ENCODE data around the gene NR6A1.

The NR6A1 gene

GRCh38 chr9:124684169-124684568, 86.9 kb downstream of the NR6A1 start:
- peak; percentile 56 for DNase-seq

DNA sequence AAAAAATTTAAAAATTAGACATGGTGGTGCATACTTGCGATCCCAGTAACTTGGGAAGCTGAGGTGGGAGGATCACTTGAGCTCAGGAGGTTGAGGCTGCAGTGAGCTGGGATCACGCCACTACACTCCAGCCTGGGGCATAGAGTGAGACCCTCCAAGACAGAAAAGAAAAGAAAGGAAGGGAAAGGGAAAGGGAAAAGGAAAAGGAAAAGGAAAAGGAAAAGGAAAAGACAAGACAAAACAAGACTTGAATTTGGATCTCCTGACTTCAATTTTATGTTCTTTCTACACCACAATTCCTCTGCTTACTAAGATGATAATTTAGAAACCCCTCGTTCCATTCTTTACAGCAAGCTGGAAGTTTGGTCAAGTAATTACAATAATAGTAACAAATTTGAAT, 88.1 kb downstream of the NR6A1 start:
- no peak for DNase-seq

GRCh38 chr9:124680714-124681390, 90.3 kb downstream of the NR6A1 start:
- DNase-seq = no peak

DNA sequence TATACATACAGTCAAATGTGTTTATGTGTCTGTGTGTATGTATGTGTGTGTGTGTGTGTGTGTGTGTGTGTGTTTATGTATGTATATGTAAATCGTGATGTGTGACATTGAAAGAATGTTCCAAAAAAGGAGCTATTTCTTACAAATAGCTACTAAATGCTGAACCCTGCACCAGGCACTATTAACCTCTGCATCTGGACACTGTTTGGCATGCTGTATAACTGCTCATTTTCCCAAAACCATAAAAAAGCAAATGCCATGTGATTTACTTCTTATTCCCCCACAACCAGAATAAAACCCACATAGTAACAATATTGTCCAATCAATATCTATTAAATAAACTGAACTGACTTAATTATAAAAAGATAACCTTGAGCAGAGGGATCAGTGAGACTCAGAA, 91.1 kb downstream of the NR6A1 start:
- no peak for DNase-seq

DNA sequence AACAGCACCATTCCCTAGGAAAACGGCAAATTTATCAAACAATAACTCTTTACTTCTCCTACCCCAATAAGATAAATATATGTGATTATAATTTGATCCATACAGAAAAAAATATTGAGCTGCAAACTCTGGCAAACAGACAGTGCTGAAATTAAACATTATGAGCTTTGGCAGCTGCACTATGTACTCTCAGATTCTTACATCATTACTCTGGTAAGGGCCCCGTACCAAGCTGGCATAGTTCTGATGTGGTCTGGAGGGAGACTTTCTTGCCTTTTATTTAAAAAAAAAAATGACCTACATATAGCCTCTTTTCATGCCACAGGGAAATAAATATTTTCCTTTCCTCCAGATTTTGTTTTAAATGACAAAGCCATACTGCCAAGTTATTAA, 95.0 kb downstream of the NR6A1 start:
- no peak for DNase-seq

GRCh38 chr9:124675261-124676158, 95.6 kb downstream of the NR6A1 start:
- no peak for DNase-seq

GRCh38 chr9:124674651-124675050, 96.5 kb downstream of the NR6A1 start:
- no peak for DNase-seq

DNA sequence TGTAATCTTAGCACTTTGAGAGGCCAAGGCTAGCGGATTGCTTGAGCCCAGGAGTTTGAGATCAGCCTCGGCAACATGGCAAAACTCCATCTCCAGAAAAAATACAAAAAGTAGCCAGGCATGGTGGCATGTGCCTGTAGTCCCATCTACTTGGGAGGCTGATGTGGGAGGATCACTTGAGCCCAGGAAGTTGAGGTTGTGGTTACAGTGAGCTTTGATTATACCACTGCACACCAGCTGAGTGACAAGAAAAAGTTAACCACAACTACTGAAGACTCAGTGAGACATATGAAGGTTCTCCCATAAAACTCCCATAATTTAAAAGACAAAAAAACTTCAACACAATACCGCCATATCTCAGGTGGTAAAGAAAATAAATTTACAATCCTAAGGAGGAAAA, 98.0 kb downstream of the NR6A1 start:
- no peak for DNase-seq

- no peak for DNase-seq
Observed at GRCh38 chr9:124671861-124672260, 99.2 kb downstream of the NR6A1 start.

DNA sequence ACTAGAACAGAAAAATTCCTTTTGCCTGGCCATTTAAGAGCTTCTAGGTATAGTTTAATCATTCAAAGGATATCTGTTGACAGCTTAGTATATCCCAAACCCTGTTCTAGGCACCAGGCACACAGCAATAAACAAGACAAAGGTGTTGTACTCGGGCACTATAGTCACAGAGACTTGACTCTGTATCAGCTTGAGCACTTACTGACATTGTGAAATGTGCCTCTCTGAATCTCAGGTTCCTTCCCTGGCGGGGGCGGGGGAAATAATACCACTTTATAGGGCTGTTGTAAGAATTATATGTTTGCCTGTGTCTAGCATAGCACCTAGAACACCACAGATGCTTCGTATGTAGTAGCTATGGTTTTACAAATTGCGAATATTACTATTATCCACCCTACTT, 104.5 kb downstream of the NR6A1 start:
- no peak for DNase-seq

- no peak for DNase-seq
Observed at GRCh38 chr9:124665391-124666058, 105.6 kb downstream of the NR6A1 start.

GRCh38 chr9:124664143-124664542, 107.0 kb downstream of the NR6A1 start:
- no peak for DNase-seq

DNA sequence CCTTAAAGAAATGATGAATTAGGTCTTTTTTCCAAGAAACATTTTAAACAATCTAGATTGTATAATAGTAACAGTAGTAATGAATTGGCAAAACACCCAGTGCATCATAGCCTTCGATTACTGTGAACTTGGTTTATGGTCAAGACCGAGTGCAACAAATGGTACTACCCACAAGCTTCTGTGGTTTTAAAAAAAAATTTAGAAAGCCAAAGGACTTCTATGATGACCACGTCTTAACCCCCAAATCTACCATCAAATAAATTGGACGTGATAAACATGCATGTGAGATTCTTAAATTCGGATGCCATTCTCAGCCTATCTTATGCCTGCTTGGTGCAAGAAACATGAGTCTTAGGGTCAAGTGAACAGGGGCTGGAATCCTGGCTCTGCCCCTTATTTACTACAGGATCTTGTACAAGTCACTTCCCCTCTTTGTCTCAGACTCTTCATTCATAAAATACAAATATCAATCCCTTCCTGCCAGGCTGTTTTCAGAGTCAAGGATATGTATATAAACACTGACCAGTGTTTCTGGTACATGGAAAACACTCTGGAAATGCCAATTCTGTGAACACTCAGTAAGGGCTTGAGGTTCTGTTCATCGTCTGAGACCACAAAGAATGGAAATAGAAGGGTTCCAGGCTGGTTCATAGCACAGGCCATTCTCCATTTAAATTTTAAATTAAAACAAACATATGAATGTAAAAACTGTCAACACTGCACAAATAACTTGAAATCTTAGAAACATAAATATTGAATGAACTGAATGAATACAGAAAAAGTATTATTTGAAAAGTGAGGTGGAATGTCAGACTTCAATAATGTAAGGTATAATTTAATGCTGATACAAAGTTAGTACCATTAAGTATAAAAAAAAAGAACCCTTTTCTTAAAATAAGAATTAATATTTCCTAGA, 107.8 kb downstream of the NR6A1 start:
- no peak for DNase-seq

DNA sequence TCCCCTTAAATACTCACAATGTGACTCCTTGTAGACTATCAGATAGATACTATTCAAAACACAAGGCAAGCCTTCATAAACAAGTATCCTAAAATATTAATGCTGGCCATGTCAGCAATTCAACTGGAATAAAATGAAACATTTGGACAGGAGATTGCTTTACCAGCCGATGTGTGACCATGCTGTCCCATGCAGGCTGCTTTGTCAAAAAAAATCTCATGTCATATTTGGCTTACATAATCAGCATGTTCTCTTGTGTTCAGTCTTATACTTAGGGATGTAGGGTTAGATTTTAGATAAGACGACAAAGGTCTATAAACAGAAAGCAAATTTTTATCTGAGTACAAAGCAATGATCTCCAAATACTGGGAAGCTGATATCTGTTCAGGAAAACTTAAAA, 108.5 kb downstream of the NR6A1 start:
- DNase-seq = no peak

DNA sequence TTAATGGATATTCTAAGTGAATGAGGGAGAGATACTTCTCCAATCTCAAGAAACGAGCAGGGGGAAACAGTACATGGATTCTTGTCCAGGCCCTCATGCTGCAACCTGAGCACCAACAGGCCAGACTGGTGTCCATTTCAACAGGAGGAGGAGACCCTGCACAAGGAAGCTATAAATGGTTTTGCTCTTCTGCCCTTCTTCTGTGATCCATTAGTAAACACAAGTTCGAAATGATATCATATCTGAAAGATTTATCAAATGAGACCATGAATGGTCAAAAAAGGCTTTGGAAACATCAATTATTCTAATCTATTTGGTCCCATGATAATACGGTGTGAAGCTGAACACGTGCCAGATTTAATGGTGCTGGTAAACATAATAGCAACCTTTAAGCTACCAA, 109.8 kb downstream of the NR6A1 start:
- peak; percentile 36 for DNase-seq

- peak; percentile 79 for DNase-seq
Observed at GRCh38 chr9:124660341-124660801, 110.7 kb downstream of the NR6A1 start.

- DNase-seq = peak; percentile 92
Observed at GRCh38 chr9:124659099-124659659, 111.9 kb downstream of the NR6A1 start.

- peak; percentile 98 for DNase-seq
Observed at GRCh38 chr9:124658165-124659017, 112.7 kb downstream of the NR6A1 start.

DNA sequence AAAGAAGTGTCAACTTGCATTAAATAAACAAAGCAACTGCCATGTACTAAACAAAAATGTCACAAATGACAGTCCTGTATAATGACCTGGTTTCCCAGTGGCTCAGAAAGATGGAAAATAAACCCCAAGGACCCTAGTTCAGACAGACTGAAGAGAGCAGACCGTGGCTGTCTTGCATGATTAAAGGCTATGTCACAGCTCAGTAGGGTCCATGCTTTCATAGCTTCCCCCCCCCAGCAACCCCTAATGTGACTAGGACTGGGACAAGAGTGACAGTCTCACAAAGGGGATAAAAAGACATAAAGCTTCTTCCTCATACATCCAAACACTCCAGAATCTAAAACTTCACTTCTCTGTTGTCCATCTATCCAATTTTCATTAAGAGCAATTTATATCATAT, 113.6 kb downstream of the NR6A1 start:
- DNase-seq = peak; percentile 29

DNA sequence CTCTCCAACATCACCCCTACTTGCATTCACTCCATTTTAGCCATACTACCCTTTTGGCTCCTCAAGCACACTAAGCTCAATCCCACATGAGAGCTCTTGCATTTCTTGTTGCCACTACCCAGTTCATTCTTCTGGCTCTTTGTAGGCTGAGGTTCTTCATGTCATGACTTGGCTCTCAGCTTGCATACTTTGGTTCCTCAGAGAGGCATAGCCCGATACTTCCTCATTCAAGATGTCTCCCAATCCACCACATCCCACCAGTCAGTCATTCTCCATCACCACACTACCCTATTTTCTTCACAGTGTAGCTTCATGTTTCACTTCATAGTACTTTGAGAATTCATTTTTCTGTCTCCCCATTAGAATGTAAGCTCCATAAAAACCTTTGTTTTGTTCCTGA, 116.7 kb downstream of the NR6A1 start:
- DNase-seq = no peak

All from NCI-H82 (cell line).